GM12878 (cell line): ENCODE results near the gene SPRED2. TPM values are rescaled to one million over a fixed set of nuclear protein-coding genes. Genes with fewer than 3 reads are reported as not detected.

Experiments
- ATAC-seq: fragments of 200-7000 bp; cut with Tn5 transposase; 3 replicates; pipeline ENCODE4 v1.9.1; 2020; ENCODE audit warnings: mild to moderate bottlenecking, moderate library complexity
- BruUV-seq: library from RNA; stranded (reverse); fragments of 400-500 nt; replicated peaks from 2 replicates; lab custom pipeline; 2021; lab: Mats Ljungman, UMichigan
- CTCF ChIA-PET: fragments of 300-600 bp; sonication (Branson Sonifier 250); formaldehyde crosslinking; extraction: SDS; loops from one replicate; lab custom pipeline; 2021; ENCODE audit warnings: inconsistent platforms; lab: Yijun Ruan, JAX
- POLR2A ChIA-PET: fragments of 350-600 bp; formaldehyde crosslinking; extraction: SDS; loops from one replicate; lab custom pipeline; 2021; ENCODE audit warnings: inconsistent platforms; lab: Charles Lee
- RAD21 ChIA-PET: fragments of 300-600 bp; sonication (Branson Sonifier 250); formaldehyde crosslinking; loops from one replicate; lab custom pipeline; 2023; ENCODE audit warnings: antibody characterized with exemption; ENCODE audit not compliant: unreplicated experiment; lab: Charles Lee
- SMC1A ChIA-PET: fragments of 300-600 bp; sonication (Branson Sonifier 250); formaldehyde crosslinking; loops from one replicate; lab custom pipeline; 2023; ENCODE audit not compliant: unreplicated experiment, uncharacterized antibody; lab: Charles Lee
- DNase-seq: peaks from one replicate; pipeline ENCODE4 v3.0.0-alpha.2; 2011; ENCODE audit warnings: low read depth, low spot score
- FAIRE-seq: peaks from 3 replicates; lab custom pipeline; 2011; peaks lifted over from hg19 to GRCh38; lab: Jason Lieb, UNC
- H2AFZ ChIP-seq: 2 replicates; pipeline ENCODE4 v1.6.0; 2011; ENCODE audit warnings: low read depth, low read length, control low read depth; ENCODE audit not compliant: control insufficient read depth
- H3K27ac ChIP-seq: 2 replicates; pipeline ENCODE4 v1.5.1; 2011; ENCODE audit warnings: control low read depth; ENCODE audit not compliant: control insufficient read depth, insufficient read depth
- H3K27me3 ChIP-seq, 2 experiments: replicated peaks in 1 of 2; 2 replicates each; pipeline versions ENCODE4 v1.6.0 to v1.6.1; 2011; ENCODE audit warnings: low read length in 1 of 2; ENCODE audit not compliant: control insufficient read depth in 2 of 2, insufficient read depth in 2 of 2
- H3K36me3 ChIP-seq, 2 experiments: 2 replicates each; pipeline ENCODE4 v1.5.1; 2011; ENCODE audit warnings: low read length in 1 of 2; ENCODE audit not compliant: control insufficient read depth in 2 of 2, insufficient read depth in 2 of 2
- H3K4me1 ChIP-seq: 2 replicates; pipeline ENCODE4 v1.6.1; 2011; ENCODE audit warnings: mild to moderate bottlenecking, low read length, moderate library complexity, mixed read lengths; ENCODE audit not compliant: control insufficient read depth, insufficient read depth
- H3K4me2 ChIP-seq: 2 replicates; pipeline ENCODE4 v1.6.0; 2011; ENCODE audit warnings: control low read depth; ENCODE audit not compliant: control insufficient read depth, insufficient read depth
- H3K4me3 ChIP-seq: fragments of 200-600 bp; sonication (generic); 2 replicates; pipeline ENCODE4 v1.5.1; 2016
- H3K79me2 ChIP-seq: 2 replicates; pipeline ENCODE4 v1.6.0; 2011; ENCODE audit warnings: low read length; ENCODE audit not compliant: control insufficient read depth, insufficient read depth
- H3K9ac ChIP-seq: 2 replicates; pipeline ENCODE4 v1.8.0; 2011; ENCODE audit warnings: low read length, control low read depth, mixed read lengths; ENCODE audit not compliant: control insufficient read depth, insufficient read depth
- H3K9me3 ChIP-seq: replicated peaks from 3 replicates; pipeline ENCODE4 v1.5.1; 2011; ENCODE audit warnings: mild to moderate bottlenecking, low read length; ENCODE audit not compliant: control insufficient read depth, insufficient read depth
- H4K20me1 ChIP-seq: 2 replicates; pipeline ENCODE4 v1.6.0; 2011; ENCODE audit not compliant: control insufficient read depth, insufficient read depth
- CEBPB ChIP-seq, 2 experiments: fragments of 150-350 bp in 1 of 2; IDR thresholded peaks; 2 replicates each; pipeline ENCODE4 v1.6.1; 2012 to 2014; ENCODE audit warnings: low read depth in 2 of 2, low read length in 2 of 2, borderline replicate concordance in 1 of 2, inconsistent platforms in 1 of 2
- SMAD5 ChIP-seq: IDR thresholded peaks from 2 replicates; pipeline ENCODE4 v1.6.1; 2016; ENCODE audit warnings: antibody characterized with exemption, low read depth
- ZBTB4 ChIP-seq: fragments of 450-650 bp; formaldehyde crosslinking; IDR thresholded peaks from 2 replicates; pipeline ENCODE4 v1.4.0; 2022; ENCODE audit warnings: mild to moderate bottlenecking, moderate library complexity
- ZNF207 ChIP-seq: fragments of 450-650 bp; IDR thresholded peaks from 2 replicates; pipeline ENCODE4 v1.6.1; 2014; ENCODE audit warnings: antibody characterized with exemption, mild to moderate bottlenecking, borderline replicate concordance
- WGBS: methylation state at CpG from one replicate; pipeline ENCODE4 v1.1.6; 2016; ENCODE audit warnings: low lambda C conversion rate; ENCODE audit not compliant: insufficient replicate concordance, insufficient coverage; ENCODE audit errors: missing lambda C conversion rate; 5-methylcytosine and 5-hydroxymethylcytosine counted together
- in situ Hi-C: fragments of 300-500 bp; cut with MboI; formaldehyde crosslinking; loops from 9 replicates; pipeline ENCODE4 v1.14.3; 2018; ENCODE audit warnings: mixed read lengths
- intact Hi-C: fragments of 100-400 bp; cut with micrococcal nuclease; formaldehyde crosslinking; loops from one replicate; pipeline ENCODE4 v1.14.2; 2022; ENCODE audit not compliant: unreplicated experiment
- polyA plus RNA-seq, 11 experiments: library from polyadenylated mRNA; depleted of rRNA in 4 of 11; unstranded in 6 of 11; stranded (reverse) in 5 of 11; fragments of >200 nt; fragmentation: Nextera tagmentation in 4 of 11; fragmentation: Illumina TruSeq in 1 of 11; extraction: Ambion mirVana in 4 of 11; extraction: Trizol in 1 of 11; gene quantifications; 1 replicate in 1 of 11; 2 replicates in 10 of 11; pipeline versions ENCODE4 v1.2.1 to v1.2.3, GENCODE V29; 2011 to 2016; ENCODE audit warnings: inconsistent platforms in 2 of 11, missing spikeins in 2 of 11, low read depth in 1 of 11
- total RNA-seq, 4 experiments: library from RNA; depleted of rRNA in 3 of 4; stranded (reverse); fragments of >200 nt in 3 of 4; fragmentation: Illumina TruSeq in 1 of 4; extraction: Trizol in 1 of 4; gene quantifications; 2 replicates each; pipeline versions ENCODE4 v1.2.1 to v1.2.3, GENCODE V29; 2013 to 2021

Gene SPRED2
- total and polyA plus RNA-seq, 10 of the 15 experiments (the other 5 are each of a cell fraction or from before 2014, with no cell fraction given) = 3.0 to 23.9 (median 9.7) TPM

GRCh38 chr2:65452150-65452895, 19.9 kb upstream of the SPRED2 start:
- Histone ChIP-seq H3K79me2 (no peaks in the 10 kb centered on the region), H4K20me1 (no peaks in the 10 kb centered on the region), H3K4me3 (no peak overlapping the region), H3K4me1 (no peaks in the 10 kb centered on the region), H3K27ac (no peak overlapping the region), H3K9me3 (no peaks in the 10 kb centered on the region; the same call in 2 of the 3 replicates), H3K36me3 (no peaks in the 10 kb centered on the region), H3K27me3 (peaks cover 0 to 1% of the 10 kb centered on the region in 2 experiments; a peak in 3 of 4 replicates), H3K9ac (no peak overlapping the region), H3K4me2 (no peak overlapping the region), H2AFZ (no peak overlapping the region)
- ChIA-PET CTCF (no interaction called here), SMC1A (interaction anchor here (0.7 kb wide), 1 partner anchor 39 kb away, joined by 3 read pairs; no protein-coding TSS in a partner anchor), POLR2A (no interaction called here), RAD21 (no interaction called here)
- intact Hi-C loops (no loop called here), in situ Hi-C loops (no loop called here)
- DNase-seq = no peak
- no peak for FAIRE-seq
- no peak for ATAC-seq
- TF ChIP-seq ZBTB4 (CRISPR knock-in tag) = no peak
- TF ChIP-seq CEBPB (IDR thresholded peaks at IDR 0.05; ENCODE audit: borderline replicate concordance in 1 of 2, low read depth in 2 of 2, low read length in 2 of 2) = no peak
- no peak for TF ChIP-seq SMAD5
- no peak for TF ChIP-seq ZNF207
- BruUV-seq = no TSS peak
- 15% methylated on average over 5 of the region's 5 CpGs for WGBS
